Panc1 (cell line): Measurements from ENCODE around the gene BMX. TPM values are rescaled to one million over a fixed set of nuclear protein-coding genes. Genes with fewer than 3 reads are reported as not detected.

Source experiments
- ATAC-seq: fragments of 200-7000 bp; cut with Tn5 transposase; 2 replicates; pipeline ENCODE4 v1.9.1; 2020; ENCODE audit warnings: mild to moderate bottlenecking, moderate library complexity
- BruUV-seq: library from RNA; stranded (reverse); fragments of 400-500 nt; replicated peaks from 2 replicates; lab custom pipeline; 2021; lab: Mats Ljungman, UMichigan
- CTCF ChIA-PET: fragments of 300-600 bp; sonication (Branson Sonifier 250); formaldehyde crosslinking; loops from one replicate; lab custom pipeline; 2022; ENCODE audit warnings: antibody characterized with exemption; lab: Charles Lee
- POLR2A ChIA-PET: fragments of 300-600 bp; sonication (Branson Sonifier 250); formaldehyde crosslinking; loops from one replicate; lab custom pipeline; 2022; ENCODE audit warnings: antibody characterized with exemption; lab: Charles Lee
- DNase-seq: peaks from one replicate; pipeline ENCODE4 v3.0.0-alpha.2; 2010; ENCODE audit warnings: low read depth, low spot score
- H3K27ac ChIP-seq: 2 replicates; pipeline ENCODE4 v1.5.1; 2011; ENCODE audit warnings: mild to moderate bottlenecking, low read length, inconsistent platforms
- H3K27me3 ChIP-seq: fragments of 200-500 bp; sonication (Bioruptor generic); 2 replicates; pipeline ENCODE4 v1.6.0; 2014; ENCODE audit warnings: low read length, inconsistent platforms; ENCODE audit not compliant: control insufficient read depth, insufficient read depth
- H3K36me3 ChIP-seq: fragments of 200-500 bp; sonication (Bioruptor generic); 2 replicates; pipeline ENCODE4 v1.5.1; 2014; ENCODE audit warnings: inconsistent platforms, mild to moderate bottlenecking, low read length, moderate library complexity; ENCODE audit not compliant: control insufficient read depth, insufficient read depth
- H3K4me1 ChIP-seq: 2 replicates; pipeline ENCODE4 v1.5.1; 2011; ENCODE audit warnings: inconsistent platforms, mild to moderate bottlenecking, low read length, moderate library complexity; ENCODE audit not compliant: control insufficient read depth, insufficient read depth
- H3K4me3 ChIP-seq, 2 experiments: 2 replicates each; pipeline ENCODE4 v1.5.1; 2011 to 2012; ENCODE audit warnings: low read depth in 2 of 2, low read length in 2 of 2, mild to moderate bottlenecking in 2 of 2, inconsistent platforms in 1 of 2, moderate library complexity in 1 of 2
- H3K9me3 ChIP-seq: fragments of 200-500 bp; sonication (Bioruptor generic); 2 replicates; pipeline ENCODE4 v1.5.1; 2014; ENCODE audit warnings: low read depth, mild to moderate bottlenecking, inconsistent platforms, low read length, moderate library complexity; ENCODE audit not compliant: control insufficient read depth, insufficient read depth
- CTCF ChIP-seq: fragments of 450-650 bp; IDR thresholded peaks from 2 replicates; pipeline ENCODE4 v1.5.1; 2017; ENCODE audit warnings: mild to moderate bottlenecking
- POLR2AphosphoS5 ChIP-seq: IDR thresholded peaks from 2 replicates; pipeline ENCODE4 v1.6.1; 2012; ENCODE audit warnings: mild to moderate bottlenecking, low read depth, low read length, moderate library complexity
- SIN3A ChIP-seq: IDR thresholded peaks from 2 replicates; pipeline ENCODE4 v1.6.1; 2012; ENCODE audit warnings: low read depth, mild to moderate bottlenecking, low read length, moderate library complexity, borderline replicate concordance; ENCODE audit not compliant: insufficient read depth
- TCF7L2 ChIP-seq: IDR thresholded peaks from 2 replicates; pipeline ENCODE4 v1.6.1; 2011; ENCODE audit warnings: mild to moderate bottlenecking, low read depth, low read length, inconsistent platforms
- in situ Hi-C: cut with HindIII; loops from 2 replicates; pipeline ENCODE4 v1.10.0; 2016; ENCODE audit warnings: low sequenced_read_pairs, low pct_unique_long_range_greater_than_20kb
- intact Hi-C: fragments of 100-400 bp; cut with micrococcal nuclease; formaldehyde crosslinking; loops from one replicate; pipeline ENCODE4 v1.10.0; 2022; ENCODE audit not compliant: unreplicated experiment
- total RNA-seq: library from RNA; stranded (reverse); gene quantifications from one replicate; pipeline ENCODE4 v1.2.1, GENCODE V29; 2021; ENCODE audit not compliant: unreplicated experiment
- TF ChIP-seq, protein P1 (sequence below), 2 experiments: IDR thresholded peaks; 2 replicates each; pipeline ENCODE4 v1.6.1; 2011 to 2012; ENCODE audit warnings: low read depth in 2 of 2, control low read depth in 1 of 2, low read length in 1 of 2, mild to moderate bottlenecking in 1 of 2, moderate library complexity in 1 of 2; ENCODE audit not compliant: insufficient read depth in 1 of 2

BMX gene
- total RNA-seq, 1 experiment from 2014 or later = not detected

DNA sequence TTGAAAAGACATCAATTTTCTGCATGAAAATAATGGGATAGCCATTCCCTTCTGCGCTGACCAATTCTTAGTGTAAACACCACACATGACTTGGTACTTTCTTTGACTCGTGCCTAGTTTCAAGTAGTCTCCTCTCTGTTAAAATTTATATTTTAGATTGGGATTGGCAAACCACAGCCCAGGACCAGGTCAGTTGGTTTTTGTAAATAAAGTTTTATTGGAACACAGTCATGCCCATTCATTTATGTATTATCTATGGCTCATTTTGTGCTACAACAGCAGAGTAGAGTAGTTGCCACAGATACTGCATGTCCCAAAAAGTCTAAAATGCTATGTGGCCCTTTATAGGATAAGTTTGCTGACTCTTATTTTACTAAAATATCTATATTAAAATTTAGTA, 46.7 kb downstream of the BMX start:
- H3K4me1 ChIP-seq = no peaks in the 10 kb centered on the region
- in situ Hi-C loops (no loop called here), intact Hi-C loops (no loop called here)
- ChIA-PET POLR2A (no interaction called here), CTCF (no interaction called here)
- H3K4me3 ChIP-seq = no peak overlapping the region
- no peak for TF ChIP-seq TCF7L2
- TF ChIP-seq CTCF = no peak
- TF ChIP-seq, protein P1, sequence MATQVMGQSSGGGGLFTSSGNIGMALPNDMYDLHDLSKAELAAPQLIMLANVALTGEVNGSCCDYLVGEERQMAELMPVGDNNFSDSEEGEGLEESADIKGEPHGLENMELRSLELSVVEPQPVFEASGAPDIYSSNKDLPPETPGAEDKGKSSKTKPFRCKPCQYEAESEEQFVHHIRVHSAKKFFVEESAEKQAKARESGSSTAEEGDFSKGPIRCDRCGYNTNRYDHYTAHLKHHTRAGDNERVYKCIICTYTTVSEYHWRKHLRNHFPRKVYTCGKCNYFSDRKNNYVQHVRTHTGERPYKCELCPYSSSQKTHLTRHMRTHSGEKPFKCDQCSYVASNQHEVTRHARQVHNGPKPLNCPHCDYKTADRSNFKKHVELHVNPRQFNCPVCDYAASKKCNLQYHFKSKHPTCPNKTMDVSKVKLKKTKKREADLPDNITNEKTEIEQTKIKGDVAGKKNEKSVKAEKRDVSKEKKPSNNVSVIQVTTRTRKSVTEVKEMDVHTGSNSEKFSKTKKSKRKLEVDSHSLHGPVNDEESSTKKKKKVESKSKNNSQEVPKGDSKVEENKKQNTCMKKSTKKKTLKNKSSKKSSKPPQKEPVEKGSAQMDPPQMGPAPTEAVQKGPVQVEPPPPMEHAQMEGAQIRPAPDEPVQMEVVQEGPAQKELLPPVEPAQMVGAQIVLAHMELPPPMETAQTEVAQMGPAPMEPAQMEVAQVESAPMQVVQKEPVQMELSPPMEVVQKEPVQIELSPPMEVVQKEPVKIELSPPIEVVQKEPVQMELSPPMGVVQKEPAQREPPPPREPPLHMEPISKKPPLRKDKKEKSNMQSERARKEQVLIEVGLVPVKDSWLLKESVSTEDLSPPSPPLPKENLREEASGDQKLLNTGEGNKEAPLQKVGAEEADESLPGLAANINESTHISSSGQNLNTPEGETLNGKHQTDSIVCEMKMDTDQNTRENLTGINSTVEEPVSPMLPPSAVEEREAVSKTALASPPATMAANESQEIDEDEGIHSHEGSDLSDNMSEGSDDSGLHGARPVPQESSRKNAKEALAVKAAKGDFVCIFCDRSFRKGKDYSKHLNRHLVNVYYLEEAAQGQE (IDR thresholded peaks at IDR 0.05; ENCODE audit: insufficient read depth in 1 of 2, low read depth in 2 of 2, low read length in 1 of 2) = no peak
- no peak for TF ChIP-seq SIN3A
- TF ChIP-seq POLR2AphosphoS5 = no peak
- H3K36me3 ChIP-seq = no peaks in the 10 kb centered on the region
- no TSS peak for BruUV-seq
- H3K27me3 ChIP-seq = no peaks in the 10 kb centered on the region
- H3K27ac ChIP-seq = no peak overlapping the region
- no peaks in the 10 kb centered on the region for H3K9me3 ChIP-seq
- ATAC-seq (no peak), DNase-seq (no peak)

DNA sequence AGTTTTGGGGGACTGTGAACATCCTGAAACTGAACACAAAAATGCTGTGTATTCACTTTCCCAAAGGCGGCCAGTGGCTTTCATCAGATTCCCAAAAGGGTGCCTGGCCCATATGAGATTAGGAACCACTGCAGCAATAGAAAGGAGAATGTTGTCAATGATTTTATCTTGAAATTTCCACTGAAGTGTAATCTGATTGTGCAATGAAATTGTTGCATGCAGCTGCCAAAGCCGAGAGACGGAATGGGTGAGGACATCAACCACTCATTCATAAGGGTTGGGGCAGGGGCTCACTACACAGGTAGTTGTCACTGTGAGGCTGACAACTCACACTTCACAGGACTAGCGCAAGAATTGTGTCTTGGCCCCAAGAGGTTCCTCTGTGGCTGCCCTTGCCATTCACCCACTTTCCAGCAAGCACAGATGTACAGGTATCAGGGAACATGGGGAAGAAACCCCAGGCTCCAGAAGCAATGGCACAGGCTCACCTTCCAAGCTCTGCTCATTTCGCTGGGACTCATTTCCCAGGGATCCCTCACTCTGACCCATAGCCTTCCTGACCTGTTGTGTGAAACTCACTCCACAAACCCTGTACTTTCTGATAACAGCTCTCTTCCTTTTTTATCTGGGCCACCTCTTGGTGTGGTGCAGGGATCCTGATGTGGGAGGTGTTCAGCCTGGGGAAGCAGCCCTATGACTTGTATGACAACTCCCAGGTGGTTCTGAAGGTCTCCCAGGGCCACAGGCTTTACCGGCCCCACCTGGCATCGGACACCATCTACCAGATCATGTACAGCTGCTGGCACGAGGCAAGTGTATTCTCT, 48.8 kb downstream of the BMX start:
- Histone ChIP-seq H3K4me1 (no peaks in the 10 kb centered on the region), H3K36me3 (no peaks in the 10 kb centered on the region), H3K9me3 (no peaks in the 10 kb centered on the region), H3K27me3 (no peaks in the 10 kb centered on the region), H3K4me3 (no peak overlapping the region), H3K27ac (no peak overlapping the region)
- ChIA-PET CTCF (no interaction called here), POLR2A (no interaction called here)
- intact Hi-C loops = no loop called here
- BruUV-seq = no TSS peak
- TF ChIP-seq CTCF = no peak
- no peak for TF ChIP-seq POLR2AphosphoS5
- no peak for TF ChIP-seq TCF7L2
- TF ChIP-seq, protein P1 (IDR thresholded peaks at IDR 0.05; ENCODE audit: insufficient read depth in 1 of 2, low read depth in 2 of 2, low read length in 1 of 2) = no peak
- no peak for TF ChIP-seq SIN3A
- DNase-seq (no peak), ATAC-seq (no peak)
- in situ Hi-C loops = no loop called here
